Skeletal muscle cell (primary cell): ENCODE measurements around the gene RXFP2.

Source experiments
- DNase-seq: peaks from one replicate; pipeline ENCODE4 v3.0.0-alpha.2; 2010; ENCODE audit warnings: low read depth
- H3K4me3 ChIP-seq: 2 replicates; pipeline ENCODE4 v1.5.1; 2011; ENCODE audit warnings: low read depth, mild to moderate bottlenecking, control low read depth, low read length, moderate library complexity

The RXFP2 gene

DNA sequence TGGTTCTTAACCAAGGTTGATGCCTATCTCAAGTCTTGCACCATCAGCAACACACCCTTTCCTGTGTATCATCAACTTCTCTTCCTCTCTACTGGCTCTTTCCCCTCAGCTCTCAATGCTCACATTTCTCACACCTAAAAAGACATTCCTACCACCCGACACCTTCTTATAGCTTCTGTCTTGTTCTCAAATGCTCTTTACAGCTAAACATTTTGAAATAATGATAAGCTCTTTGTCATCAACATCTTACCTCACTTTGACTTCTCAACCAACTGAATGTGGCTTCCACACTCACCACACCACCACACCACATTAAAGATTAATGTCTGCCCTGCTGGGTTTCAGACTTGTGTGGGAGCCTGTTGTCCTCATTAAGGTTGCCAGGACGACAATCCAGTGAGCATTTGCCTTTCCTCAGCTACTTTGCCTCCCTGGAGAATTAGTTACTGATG, 67.8 kb downstream of the RXFP2 start:
- DNase-seq, result no peak
- no peak overlapping the region for H3K4me3 ChIP-seq

DNA sequence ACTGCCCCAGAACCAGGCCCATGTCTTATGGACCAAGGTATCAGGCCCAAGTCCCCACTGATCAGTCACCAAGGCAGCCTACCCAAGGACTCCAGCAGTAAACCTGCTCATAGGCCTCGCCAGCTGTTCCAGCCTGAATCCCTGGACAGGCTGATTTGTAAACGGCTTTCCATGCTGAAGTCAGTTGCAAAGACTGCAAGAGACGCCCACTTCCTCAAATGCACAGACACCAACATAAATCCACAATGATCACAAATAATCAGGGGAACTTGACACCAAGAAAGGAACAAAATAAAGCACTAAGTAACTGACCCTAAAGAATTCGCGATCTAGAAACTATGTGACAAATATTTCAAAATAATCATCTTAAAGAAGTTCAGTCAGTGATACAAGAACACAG, 75.2 kb downstream of the RXFP2 start:
- no peak overlapping the region for H3K4me3 ChIP-seq
- no peak for DNase-seq

DNA sequence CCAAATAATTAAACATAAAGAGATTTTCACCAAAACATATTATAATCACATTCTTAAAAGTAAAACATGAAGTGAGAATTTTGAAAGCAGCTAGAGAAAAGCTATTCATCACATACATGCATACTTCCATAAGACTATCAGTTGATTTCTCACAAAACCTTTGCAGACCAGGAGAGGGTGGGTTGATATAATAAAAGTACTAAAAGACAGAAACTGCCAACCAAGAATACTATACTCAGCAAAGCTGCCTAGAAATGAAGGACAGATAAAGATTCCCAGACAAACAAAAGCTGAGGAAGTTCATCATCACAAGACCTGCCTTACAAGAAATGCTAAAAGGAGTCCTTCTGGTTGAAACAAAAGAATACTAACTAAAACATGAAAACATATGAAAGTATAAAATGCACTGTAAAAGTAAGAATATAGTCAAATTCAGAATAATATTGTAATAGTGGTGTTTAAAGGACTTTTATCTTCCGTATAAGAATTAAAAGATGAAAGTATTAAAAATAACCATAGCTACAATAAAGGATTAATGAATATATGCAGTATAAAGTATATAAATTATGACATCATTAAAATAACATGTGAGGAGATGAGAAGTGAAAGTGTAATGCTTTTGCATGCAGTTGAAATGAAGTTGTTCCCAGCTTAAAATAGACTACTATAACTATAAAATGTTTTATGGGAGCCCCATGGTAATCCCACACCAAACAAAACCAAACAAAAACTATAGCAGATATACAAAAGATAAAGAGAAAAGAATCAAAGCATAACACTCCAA, 76.2 kb downstream of the RXFP2 start:
- DNase-seq, result no peak

DNA sequence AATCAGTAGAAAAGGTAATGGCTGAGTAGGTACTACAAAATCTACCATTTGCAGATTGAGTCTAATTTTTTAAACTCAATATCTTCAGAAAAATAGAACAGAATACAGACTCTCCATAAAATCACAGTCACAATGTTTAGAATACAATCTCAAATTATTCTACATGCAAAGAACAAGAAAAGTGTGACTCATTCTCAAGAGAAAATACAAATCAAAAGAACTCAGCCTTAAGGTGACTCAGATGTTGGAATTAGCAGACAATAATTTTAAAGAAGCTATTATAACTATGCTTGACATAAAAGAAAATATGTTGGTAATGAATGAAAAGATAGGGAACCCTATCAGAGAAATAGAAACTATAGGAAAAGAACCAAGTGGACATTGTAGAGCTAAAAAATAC, 78.9 kb downstream of the RXFP2 start:
- no peak for DNase-seq
- no peak overlapping the region for H3K4me3 ChIP-seq

More for the DNA sequence above, 76.2 kb downstream of the RXFP2 start:
- no peak overlapping the region for H3K4me3 ChIP-seq

DNA sequence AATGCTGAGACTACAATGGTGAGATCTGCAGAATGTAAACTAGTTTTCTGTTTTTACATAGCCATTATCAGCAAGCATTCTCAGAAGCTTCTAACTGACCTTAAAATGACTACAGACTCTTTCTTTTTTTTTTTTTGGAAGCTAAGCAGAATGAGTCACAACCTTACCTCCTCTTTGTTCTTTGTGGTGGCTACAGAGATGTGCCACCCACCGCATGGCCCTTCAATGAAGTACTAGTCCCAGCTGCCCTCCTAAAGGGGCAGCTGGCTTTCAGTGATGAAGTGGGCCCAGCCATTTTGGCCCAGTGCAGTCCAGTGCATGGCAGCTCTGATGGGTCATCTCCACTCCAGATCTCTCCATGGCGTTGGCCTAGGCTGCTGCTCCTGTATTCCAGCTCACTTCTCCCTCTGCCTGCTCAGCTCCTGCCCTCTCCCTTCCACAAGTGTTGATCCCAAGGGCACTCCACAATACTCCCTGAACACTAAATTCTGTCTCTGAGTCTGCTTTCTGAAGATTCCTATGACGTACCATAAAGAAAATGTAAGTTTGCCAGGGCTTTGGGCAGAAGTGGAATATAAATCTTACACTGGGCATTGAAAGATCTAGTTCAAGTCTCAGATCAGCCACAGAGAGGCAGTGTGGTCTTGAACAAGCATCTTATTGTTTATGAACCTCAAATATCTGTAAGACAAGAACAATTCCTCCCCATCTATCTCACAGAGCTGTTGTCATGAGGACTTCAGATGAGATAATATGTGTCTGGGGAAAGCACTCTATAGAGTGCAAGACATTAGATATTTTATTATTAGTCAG, 85.6 kb downstream of the RXFP2 start:
- no peak for DNase-seq
- H3K4me3 ChIP-seq, result no peak overlapping the region

DNA sequence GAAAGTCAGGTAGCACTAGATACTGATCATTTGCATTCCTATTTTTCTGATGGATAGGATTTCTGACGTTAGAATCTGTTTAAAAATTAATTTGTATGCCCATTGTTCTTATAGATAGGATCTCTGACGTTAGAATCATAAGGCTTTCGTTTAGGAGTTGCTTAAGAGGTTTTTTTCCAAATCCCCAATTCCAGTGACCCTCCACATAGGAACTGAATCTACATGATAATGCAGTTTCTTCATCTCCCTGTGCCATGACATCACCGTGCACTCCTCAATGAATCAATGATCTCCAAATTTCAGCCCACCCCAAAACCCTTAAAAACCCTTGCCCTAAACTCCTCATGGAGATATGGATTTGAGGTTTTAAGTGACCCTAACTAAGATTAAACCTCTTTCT, 87.2 kb downstream of the RXFP2 start:
- H3K4me3 ChIP-seq, result no peak overlapping the region
- no peak for DNase-seq

DNA sequence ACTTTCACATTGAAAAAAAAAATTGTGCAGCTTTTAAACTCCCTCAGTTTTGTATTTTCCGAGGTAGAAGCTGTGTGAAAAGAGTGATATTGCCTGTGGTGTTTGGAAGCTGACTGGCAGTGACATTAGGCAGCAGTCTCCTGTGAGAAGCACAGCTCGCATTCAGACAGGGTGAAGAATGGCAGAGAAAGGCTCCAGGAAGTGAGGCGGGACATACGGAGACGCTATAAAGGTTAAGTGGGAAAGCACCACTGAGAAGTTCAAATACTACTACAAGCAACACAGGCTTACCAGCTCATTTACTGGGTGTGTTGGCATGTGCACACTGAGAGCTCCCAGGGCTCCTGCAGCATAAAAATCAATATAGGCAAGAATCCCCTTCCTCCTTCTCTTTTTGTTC, 88.4 kb downstream of the RXFP2 start:
- H3K4me3 ChIP-seq, result no peak overlapping the region
- no peak for DNase-seq

DNA sequence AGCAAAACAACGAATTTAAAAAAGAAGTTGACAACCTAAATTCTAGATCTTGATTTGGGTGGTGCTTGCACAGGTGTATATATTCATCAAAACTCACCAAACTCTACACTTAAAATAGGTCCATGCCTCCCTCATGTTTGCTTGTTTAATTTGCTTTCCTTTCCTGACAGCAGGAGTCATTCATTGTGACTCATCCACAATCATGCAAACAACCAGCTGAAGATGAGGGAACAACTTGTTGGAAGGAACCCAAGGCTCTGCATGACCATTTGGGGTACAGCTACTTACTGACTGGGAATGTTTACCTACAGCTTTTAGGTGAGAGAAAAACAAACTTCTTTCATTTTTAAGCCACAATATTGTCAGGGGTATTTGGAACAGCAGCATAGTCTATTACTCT, 96.6 kb downstream of the RXFP2 start:
- H3K4me3 ChIP-seq, result no peak overlapping the region
- DNase-seq, result peak; percentile 67

DNA sequence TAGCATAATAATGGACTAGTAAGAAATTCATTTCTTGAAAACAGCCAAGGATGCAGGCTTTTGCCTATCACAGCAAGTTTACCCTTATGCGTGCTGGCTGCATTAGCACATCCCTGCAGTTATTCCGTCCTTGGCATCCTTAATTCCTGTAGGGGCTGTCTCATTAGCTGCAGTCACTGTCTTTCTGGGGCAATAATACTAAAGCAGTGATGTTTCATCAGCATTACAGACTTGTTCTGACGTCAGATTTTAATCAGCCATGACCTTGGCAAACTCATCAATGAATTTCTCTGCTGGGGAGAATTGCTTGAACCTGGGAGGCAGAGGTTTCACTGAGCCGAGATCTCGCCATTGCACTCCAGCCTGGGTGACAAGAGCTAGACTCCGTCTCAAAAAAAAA, 103.7 kb downstream of the RXFP2 start:
- DNase-seq, result no peak
- no peak overlapping the region for H3K4me3 ChIP-seq

DNA sequence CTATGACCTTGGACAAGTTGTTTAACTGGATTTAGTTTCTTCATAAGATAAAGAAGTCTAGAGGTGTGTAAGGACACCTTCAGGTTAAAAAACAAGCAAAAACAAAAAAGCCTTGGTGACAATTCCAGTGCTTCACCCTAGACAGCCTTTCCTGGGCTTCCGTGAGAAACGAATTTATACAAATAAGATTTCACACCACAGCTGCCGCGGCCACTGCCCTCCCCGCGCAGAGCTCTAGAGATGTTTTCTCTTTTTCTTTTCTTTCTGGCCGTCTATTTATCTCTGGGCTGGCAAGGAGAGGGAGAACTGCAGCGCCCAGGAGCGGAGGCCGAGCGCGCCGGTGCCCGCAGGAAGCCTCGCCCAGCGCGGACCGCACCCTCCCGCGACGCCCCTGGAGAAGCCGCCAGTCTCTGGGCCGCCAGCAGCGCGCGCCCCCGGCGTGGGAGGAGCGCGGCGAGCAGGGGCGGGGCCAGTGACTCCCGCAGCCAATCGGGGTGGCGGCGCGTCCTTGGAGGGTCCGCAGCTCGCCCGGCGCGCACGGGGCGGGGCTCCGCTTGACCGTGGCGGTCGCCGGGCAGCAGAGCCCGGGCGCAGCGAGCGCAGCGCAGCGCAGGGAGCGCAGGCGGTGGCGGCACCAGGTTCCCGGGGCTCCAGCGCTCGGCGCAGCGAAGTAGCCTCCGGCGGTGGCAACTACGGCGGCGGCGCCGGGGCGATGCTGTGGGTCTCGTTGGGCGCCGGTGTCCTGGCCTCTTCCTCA, 107.0 kb downstream of the RXFP2 start:
- peak overlapping the region; percentile 65 for H3K4me3 ChIP-seq
- peak; percentile 74 for DNase-seq

DNA sequence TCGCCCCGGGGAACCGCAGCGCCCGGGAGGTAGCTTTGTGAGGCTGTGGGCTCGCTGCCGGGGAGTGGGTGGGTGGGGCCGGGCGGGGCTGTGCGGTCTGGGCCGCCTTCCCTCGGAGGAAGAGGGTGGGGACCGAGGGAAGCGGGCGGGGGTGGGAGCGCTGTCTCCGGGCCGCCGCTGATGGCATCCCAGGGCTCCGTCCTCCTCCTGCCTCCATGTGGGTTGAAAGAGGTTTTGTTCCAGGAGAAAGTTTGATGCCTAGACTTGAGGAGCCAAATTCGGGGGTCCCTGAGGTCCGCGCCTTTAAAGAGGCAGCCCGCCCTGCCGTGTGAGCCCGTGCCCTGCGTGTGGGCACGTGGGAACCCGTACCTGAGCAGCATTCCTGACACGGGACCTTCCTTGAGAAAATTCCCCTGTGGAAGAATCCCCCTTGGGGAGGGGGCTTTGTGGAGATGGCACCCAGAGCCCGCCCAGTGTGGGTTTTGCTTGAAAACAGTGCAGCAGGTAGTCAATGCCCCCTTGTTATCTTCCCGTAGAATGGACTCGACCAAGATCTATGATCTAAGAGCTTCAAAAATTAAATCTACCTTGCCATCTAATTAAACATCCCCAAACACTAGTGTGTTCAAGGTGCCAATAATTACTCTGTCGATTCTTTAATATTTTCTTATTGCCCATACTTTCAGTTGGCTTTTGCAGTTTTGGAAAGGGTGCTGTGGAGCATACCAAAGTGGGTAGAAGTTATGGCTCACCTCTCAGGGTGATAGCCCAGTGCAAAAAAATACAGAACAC, 107.8 kb downstream of the RXFP2 start:
- peak overlapping the region; percentile 65 for H3K4me3 ChIP-seq
- no peak for DNase-seq

DNA sequence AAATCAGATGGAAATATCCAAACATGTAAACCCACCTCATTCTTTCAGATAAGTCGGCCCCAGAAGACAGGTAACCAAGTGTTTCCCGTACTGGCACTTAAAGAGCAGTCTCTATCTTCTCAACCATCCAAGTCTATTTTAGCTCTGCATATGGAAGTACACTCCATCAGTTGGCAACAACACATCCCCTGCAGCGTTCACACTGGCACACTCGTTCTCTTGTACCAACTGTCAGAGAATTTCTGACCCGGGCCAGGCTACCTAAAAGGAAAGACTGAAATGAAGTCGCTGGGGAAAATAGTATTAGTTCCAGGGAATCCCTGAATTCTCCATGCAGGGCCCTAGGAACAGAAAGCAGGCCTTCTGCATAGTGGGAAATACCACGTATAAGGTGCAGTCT, 109.3 kb downstream of the RXFP2 start:
- DNase-seq, result no peak
- no peak overlapping the region for H3K4me3 ChIP-seq

DNA sequence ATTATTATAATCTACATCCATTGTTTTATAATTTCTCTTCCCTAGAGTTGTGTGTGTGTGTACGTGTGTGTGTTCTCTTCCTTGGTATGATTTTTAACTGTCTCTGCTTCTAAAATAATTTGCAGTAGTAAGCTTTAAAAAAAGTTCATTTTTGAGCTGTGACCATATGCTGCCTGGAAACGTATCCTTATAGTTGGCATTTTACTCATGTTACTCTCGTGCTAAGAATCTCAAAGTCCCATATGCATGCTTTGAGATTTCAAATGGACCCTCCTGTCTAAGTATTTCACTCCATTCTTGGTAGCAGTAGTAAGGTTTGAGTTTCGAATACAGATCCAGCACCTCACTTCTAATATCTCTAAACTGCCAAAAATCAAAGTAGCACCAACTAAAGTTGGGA, 109.9 kb downstream of the RXFP2 start:
- DNase-seq, result no peak
- H3K4me3 ChIP-seq, result no peak overlapping the region

DNA sequence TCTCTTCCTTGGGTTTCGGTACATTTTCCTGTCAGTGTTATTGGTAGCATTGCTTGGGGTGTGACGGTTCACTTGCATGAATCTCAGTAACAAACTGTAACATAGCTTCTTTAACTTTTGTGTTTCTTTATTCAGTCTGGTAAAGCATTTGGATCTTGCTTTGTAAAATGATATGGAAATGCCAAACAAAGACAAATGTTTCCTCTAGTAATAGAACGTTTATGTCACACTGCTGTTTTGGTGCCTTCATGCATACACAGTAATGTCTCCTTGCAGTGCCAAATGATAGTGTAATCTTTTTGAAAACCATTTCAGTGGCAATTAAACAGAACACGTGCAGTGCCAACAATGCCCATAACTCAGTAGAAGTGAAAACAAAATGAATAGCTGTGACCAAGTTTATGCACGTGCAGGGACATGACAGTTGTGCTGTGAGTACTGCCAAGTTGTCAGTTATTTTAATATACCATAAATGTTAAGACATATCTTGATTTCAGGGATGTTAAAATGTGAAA, 110.8 kb downstream of the RXFP2 start:
- no peak for DNase-seq
- H3K4me3 ChIP-seq, result no peak overlapping the region

DNA sequence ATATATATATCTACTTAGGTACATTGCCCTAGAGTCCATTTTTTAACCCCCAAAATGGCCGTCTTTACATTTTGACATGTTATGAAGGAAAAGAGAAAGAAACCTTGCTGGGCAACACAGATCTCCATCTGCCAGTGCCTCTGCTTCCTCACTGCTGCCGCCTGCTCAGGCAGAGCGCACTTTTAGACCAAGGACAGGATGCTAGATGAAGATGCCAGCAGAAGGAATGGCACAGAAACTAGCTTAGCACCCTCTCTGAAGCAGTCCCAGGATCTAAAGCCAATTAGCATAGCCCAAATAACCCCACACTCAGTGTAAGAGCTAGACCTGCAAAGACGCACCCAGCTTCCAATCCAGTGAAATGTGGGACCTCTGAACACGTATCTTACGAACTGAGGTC, 111.9 kb downstream of the RXFP2 start:
- no peak for DNase-seq
- H3K4me3 ChIP-seq, result no peak overlapping the region
